Activated naive CD4-positive, alpha-beta T cell treated with anti-CD3 and anti-CD28 coated beads, Interleukin-2, amount 50 U/mL, for 24 hours (primary cell): ENCODE data around the gene ATG16L1.
A peak's percentile ranks its signal among the peaks of the same experiment; 100 is the strongest.

Experiments used
- H3K27ac Mint-ChIP-seq: one replicate; pipeline ENCODE4 v1.8.0; 2021; ENCODE audit warnings: mild to moderate bottlenecking, mixed read lengths
- H3K27me3 Mint-ChIP-seq: one replicate; pipeline ENCODE4 v1.8.0; 2021; ENCODE audit warnings: mixed read lengths
- H3K36me3 Mint-ChIP-seq: one replicate; pipeline ENCODE4 v1.8.0; 2021; ENCODE audit warnings: mixed read lengths
- H3K4me1 Mint-ChIP-seq: one replicate; pipeline ENCODE4 v1.8.0; 2021; ENCODE audit warnings: mixed read lengths
- H3K4me3 Mint-ChIP-seq: one replicate; pipeline ENCODE4 v1.8.0; 2021; ENCODE audit warnings: mild to moderate bottlenecking, mixed read lengths
- H3K9me3 Mint-ChIP-seq: one replicate; pipeline ENCODE4 v1.8.0; 2021; ENCODE audit warnings: mixed read lengths

The ATG16L1 gene

GRCh38 chr2:233289648-233290047 lies 38.2 kb downstream of the ATG16L1 start:
- H3K4me1 Mint-ChIP-seq: peaks cover 5% of the 10 kb centered on the region
- H3K27me3 Mint-ChIP-seq: no peaks in the 10 kb centered on the region
- H3K4me3 Mint-ChIP-seq: no peak overlapping the region
- H3K36me3 Mint-ChIP-seq: peaks cover 25% of the 10 kb centered on the region
- peak overlapping the region; percentile 84 for H3K27ac Mint-ChIP-seq
- H3K9me3 Mint-ChIP-seq: no peaks in the 10 kb centered on the region

GRCh38 chr2:233290051-233290845 lies 38.8 kb downstream of the ATG16L1 start:
- H3K4me1 Mint-ChIP-seq: peaks cover under 1% of the 10 kb centered on the region
- H3K36me3 Mint-ChIP-seq: peaks cover 19% of the 10 kb centered on the region
- H3K27ac Mint-ChIP-seq: peak overlapping the region; percentile 56
- H3K4me3 Mint-ChIP-seq: no peak overlapping the region
- H3K9me3 Mint-ChIP-seq: no peaks in the 10 kb centered on the region
- H3K27me3 Mint-ChIP-seq: no peaks in the 10 kb centered on the region

GRCh38 chr2:233295891-233296290 lies 44.4 kb downstream of the ATG16L1 start:
- H3K36me3 Mint-ChIP-seq: peaks cover 15% of the 10 kb centered on the region
- no peak overlapping the region for H3K4me3 Mint-ChIP-seq
- H3K9me3 Mint-ChIP-seq: no peaks in the 10 kb centered on the region
- H3K27me3 Mint-ChIP-seq: no peaks in the 10 kb centered on the region
- H3K27ac Mint-ChIP-seq: peak overlapping the region; percentile 23
- H3K4me1 Mint-ChIP-seq: no peaks in the 10 kb centered on the region

GRCh38 chr2:233297076-233297475 lies 45.6 kb downstream of the ATG16L1 start:
- Mint-ChIP-seq H3K4me3 (no peak overlapping the region), H3K4me1 (no peaks in the 10 kb centered on the region), H3K9me3 (no peaks in the 10 kb centered on the region), H3K27me3 (no peaks in the 10 kb centered on the region), H3K36me3 (peaks cover 11% of the 10 kb centered on the region), H3K27ac (no peak overlapping the region)

- Mint-ChIP-seq H3K27me3 (no peaks in the 10 kb centered on the region), H3K4me3 (no peak overlapping the region), H3K36me3 (no peaks in the 10 kb centered on the region), H3K9me3 (no peaks in the 10 kb centered on the region), H3K4me1 (no peaks in the 10 kb centered on the region), H3K27ac (no peak overlapping the region)
Observed at GRCh38 chr2:233300401-233300800, 48.9 kb downstream of the ATG16L1 start.

GRCh38 chr2:233301248-233301647 lies 49.8 kb downstream of the ATG16L1 start:
- H3K4me3 Mint-ChIP-seq: no peak overlapping the region
- H3K4me1 Mint-ChIP-seq: no peaks in the 10 kb centered on the region
- H3K27me3 Mint-ChIP-seq: no peaks in the 10 kb centered on the region
- no peaks in the 10 kb centered on the region for H3K36me3 Mint-ChIP-seq
- no peaks in the 10 kb centered on the region for H3K9me3 Mint-ChIP-seq
- no peak overlapping the region for H3K27ac Mint-ChIP-seq

- Mint-ChIP-seq H3K36me3 (no peaks in the 10 kb centered on the region), H3K4me1 (no peaks in the 10 kb centered on the region), H3K27ac (no peak overlapping the region), H3K9me3 (no peaks in the 10 kb centered on the region), H3K4me3 (no peak overlapping the region), H3K27me3 (no peaks in the 10 kb centered on the region)
Observed at GRCh38 chr2:233301811-233302210, 50.3 kb downstream of the ATG16L1 start.

- no peak overlapping the region for H3K4me3 Mint-ChIP-seq
- H3K9me3 Mint-ChIP-seq: no peaks in the 10 kb centered on the region
- no peaks in the 10 kb centered on the region for H3K27me3 Mint-ChIP-seq
- H3K36me3 Mint-ChIP-seq: no peaks in the 10 kb centered on the region
- no peaks in the 10 kb centered on the region for H3K4me1 Mint-ChIP-seq
- H3K27ac Mint-ChIP-seq: no peak overlapping the region
Observed at GRCh38 chr2:233303252-233303651, 51.8 kb downstream of the ATG16L1 start.

GRCh38 chr2:233307565-233307964 lies 56.1 kb downstream of the ATG16L1 start, which contains the start of gene SAG:
TSS of gene SAG (plus strand) at chr2:233307816. CDS start at chr2:233309190, 1,374 bp downstream.
- H3K36me3 Mint-ChIP-seq: no peaks in the 10 kb centered on the region
- peaks cover 4% of the 10 kb centered on the region for H3K4me1 Mint-ChIP-seq
- H3K27ac Mint-ChIP-seq: no peak within 1 kb of the TSS
- H3K9me3 Mint-ChIP-seq: no peaks in the 10 kb centered on the region
- no peaks in the 10 kb centered on the region for H3K27me3 Mint-ChIP-seq
- H3K4me3 Mint-ChIP-seq: no peak within 1 kb of the TSS

- no peaks in the 10 kb centered on the region for H3K27me3 Mint-ChIP-seq
- no peaks in the 10 kb centered on the region for H3K36me3 Mint-ChIP-seq
- H3K4me3 Mint-ChIP-seq: no peak overlapping the region
- no peak overlapping the region for H3K27ac Mint-ChIP-seq
- no peaks in the 10 kb centered on the region for H3K9me3 Mint-ChIP-seq
- peaks cover 4% of the 10 kb centered on the region for H3K4me1 Mint-ChIP-seq
Observed at GRCh38 chr2:233311241-233311926, 59.9 kb downstream of the ATG16L1 start.

- H3K27me3 Mint-ChIP-seq: no peaks in the 10 kb centered on the region
- peaks cover 4% of the 10 kb centered on the region for H3K4me1 Mint-ChIP-seq
- H3K27ac Mint-ChIP-seq: no peak overlapping the region
- H3K9me3 Mint-ChIP-seq: no peaks in the 10 kb centered on the region
- no peak overlapping the region for H3K4me3 Mint-ChIP-seq
- H3K36me3 Mint-ChIP-seq: no peaks in the 10 kb centered on the region
Observed at GRCh38 chr2:233312874-233313273, 61.4 kb downstream of the ATG16L1 start.

- H3K27me3 Mint-ChIP-seq: no peaks in the 10 kb centered on the region
- no peak overlapping the region for H3K27ac Mint-ChIP-seq
- no peak overlapping the region for H3K4me3 Mint-ChIP-seq
- H3K9me3 Mint-ChIP-seq: no peaks in the 10 kb centered on the region
- no peaks in the 10 kb centered on the region for H3K36me3 Mint-ChIP-seq
- H3K4me1 Mint-ChIP-seq: peaks cover 4% of the 10 kb centered on the region
Observed at GRCh38 chr2:233314180-233314925, 62.9 kb downstream of the ATG16L1 start.

- no peaks in the 10 kb centered on the region for H3K9me3 Mint-ChIP-seq
- no peaks in the 10 kb centered on the region for H3K27me3 Mint-ChIP-seq
- no peak overlapping the region for H3K4me3 Mint-ChIP-seq
- no peaks in the 10 kb centered on the region for H3K36me3 Mint-ChIP-seq
- peaks cover 1% of the 10 kb centered on the region for H3K4me1 Mint-ChIP-seq
- no peak overlapping the region for H3K27ac Mint-ChIP-seq
Observed at GRCh38 chr2:233317196-233317943, 65.9 kb downstream of the ATG16L1 start.

GRCh38 chr2:233319256-233319655 lies 67.8 kb downstream of the ATG16L1 start:
- Mint-ChIP-seq H3K27me3 (no peaks in the 10 kb centered on the region), H3K27ac (no peak overlapping the region), H3K4me1 (peaks cover 3% of the 10 kb centered on the region), H3K9me3 (no peaks in the 10 kb centered on the region), H3K4me3 (no peak overlapping the region), H3K36me3 (no peaks in the 10 kb centered on the region)

GRCh38 chr2:233320470-233320869 lies 69.0 kb downstream of the ATG16L1 start:
- peaks cover 3% of the 10 kb centered on the region for H3K4me1 Mint-ChIP-seq
- peak overlapping the region; percentile 51 for H3K27ac Mint-ChIP-seq
- H3K9me3 Mint-ChIP-seq: no peaks in the 10 kb centered on the region
- H3K4me3 Mint-ChIP-seq: no peak overlapping the region
- no peaks in the 10 kb centered on the region for H3K36me3 Mint-ChIP-seq
- no peaks in the 10 kb centered on the region for H3K27me3 Mint-ChIP-seq
